Spleen (tissue), 11 donors: ENCODE data around the gene ATP2B2. TPM values are rescaled to one million over a fixed set of nuclear protein-coding genes. Genes with fewer than 3 reads are reported as not detected.

Experiments used
- DNase-seq: peaks from one replicate; pipeline ENCODE4 v3.0.0-alpha.2; 2020
- H3K27ac ChIP-seq, 8 donors: fragments of 200-600 bp; sonication (generic) in 7 of 8; 1 replicate in 4 of 8; 2 replicates in 4 of 8; pipeline versions ENCODE4 v1.5.0 to v1.8.0; 2016 to 2021; ENCODE audit warnings: inconsistent platforms in 4 of 8, mild to moderate bottlenecking in 4 of 8, moderate library complexity in 1 of 8
- H3K27me3 ChIP-seq, 7 donors: fragments of 200-600 bp; sonication (generic) in 6 of 7; replicated peaks in 1 of 7; 1 replicate in 4 of 7; 2 replicates in 3 of 7; pipeline versions ENCODE4 v1.5.0 to v1.8.0; 2016 to 2021; ENCODE audit warnings: inconsistent platforms in 3 of 7, mild to moderate bottlenecking in 1 of 7
- H3K36me3 ChIP-seq, 6 donors: fragments of 200-600 bp; sonication (generic) in 5 of 6; 1 replicate in 4 of 6; 2 replicates in 2 of 6; pipeline versions ENCODE4 v1.5.0 to v1.8.0; 2016 to 2021; ENCODE audit warnings: inconsistent platforms in 2 of 6
- H3K4me1 ChIP-seq, 6 donors: fragments of 200-600 bp; sonication (generic) in 5 of 6; 1 replicate in 3 of 6; 2 replicates in 3 of 6; pipeline versions ENCODE4 v1.5.0 to v1.8.0; 2016 to 2021; ENCODE audit warnings: inconsistent platforms in 3 of 6
- H3K4me3 ChIP-seq, 8 donors: fragments of 200-600 bp; sonication (generic) in 7 of 8; 1 replicate in 4 of 8; 2 replicates in 4 of 8; pipeline versions ENCODE4 v1.5.0 to v1.8.0; 2016 to 2021; ENCODE audit warnings: inconsistent platforms in 4 of 8, mild to moderate bottlenecking in 4 of 8, moderate library complexity in 2 of 8
- H3K9me3 ChIP-seq, 8 donors: fragments of 200-600 bp; sonication (generic) in 7 of 8; 1 replicate in 4 of 8; 2 replicates in 4 of 8; pipeline versions ENCODE4 v1.5.0 to v1.8.0; 2016 to 2021; ENCODE audit warnings: inconsistent platforms in 4 of 8
- CTCF ChIP-seq, 11 experiments: fragments of 200-600 bp in 7 of 11; fragments of 450-650 bp in 4 of 11; sonication (generic) in 4 of 11; IDR thresholded peaks in 8 of 11; conservative IDR thresholded peaks in 3 of 11; 1 replicate in 7 of 11; 2 replicates in 4 of 11; pipeline versions ENCODE4 v1.4.0 to v1.8.0; 2016 to 2021; ENCODE audit warnings: antibody characterized with exemption in 11 of 11, inconsistent platforms in 4 of 11, mild to moderate bottlenecking in 1 of 11
- POLR2A ChIP-seq, 3 donors: fragments of 450-650 bp; IDR thresholded peaks; one replicate each; pipeline ENCODE4 v1.5.1; 2017; ENCODE audit warnings: antibody characterized with exemption in 3 of 3, mild to moderate bottlenecking in 1 of 3
- POLR2AphosphoS5 ChIP-seq, 3 donors: sonication (generic); formaldehyde crosslinking; IDR thresholded peaks; one replicate each; pipeline ENCODE4 v1.5.1; 2017; ENCODE audit warnings: antibody characterized with exemption in 3 of 3
- WGBS, 5 donors: extraction: QIAGEN DNeasy Blood & Tissue Kit in 3 of 5; methylation state at CpG; one replicate each; pipeline versions ENCODE4 v1.1.5 to v1.1.7; 2013 to 2018; 5-methylcytosine and 5-hydroxymethylcytosine counted together
- intact Hi-C: fragments of 100-400 bp; cut with DNase I; formaldehyde crosslinking; loops from one replicate; pipeline ENCODE4 v1.15.0; 2023; ENCODE audit warnings: low total_unique reads
- polyA plus RNA-seq, 3 donors: library from polyadenylated mRNA; stranded (reverse); fragments of 200-250 nt; gene quantifications; one replicate each; pipeline ENCODE4 v1.2.1, GENCODE V29; 2013
- total RNA-seq, 7 donors: library from RNA; depleted of rRNA in 3 of 7; stranded (reverse); fragments of >200 nt in 3 of 7; fragmentation: NEBNext Ultra II Directional in 4 of 7; extraction: Animal tissue kit (Norgen Biotek cat#: 25700) in 4 of 7; gene quantifications; one replicate each; pipeline versions ENCODE4 v1.1.0 to v1.2.1, GENCODE V29; 2016 to 2021
- donor health status: healthy with polysubstance abuse.
- donor health status: DM: no; HTN: no; CAD: no; lungs with moderate emphysema.
- donor health status: DM: no; HTN: no; CAD: no.
- donor health status: Bipolar disorder and iron deficiency.
- donor health status: healthy.
- donor health status: DM: no; HTN: no; CAD: no.
- donor health status: DM: yes; HTN: yes; CAD: no.

The ATP2B2 gene
- total and polyA plus RNA-seq, 10 donors: 0.02 to 1.5 (median 0.24) TPM; not detected in 2

GRCh38 chr3:10467904-10468612, 37.3 kb downstream of the ATP2B2 start:
- DNase-seq: peak; percentile 49
- H3K36me3 ChIP-seq: no peaks in the 10 kb centered on the region
- peaks cover 0 to 3% (median 0%) of the 10 kb centered on the region in 6 donors for H3K4me1 ChIP-seq
- H3K27me3 ChIP-seq: peaks cover 0 to 47% (median 16%) of the 10 kb centered on the region in 7 donors
- 64 to 76% (median 67%) methylated on average over 10 to 11 of the region's 11 CpGs for WGBS, 5 donors
- H3K9me3 ChIP-seq: no peaks in the 10 kb centered on the region
- no peak overlapping the region for H3K4me3 ChIP-seq
- H3K27ac ChIP-seq: no peak overlapping the region
- intact Hi-C loops: no loop called here
- TF ChIP-seq POLR2A (IDR thresholded peaks at IDR 0.05): no peak
- no peak for TF ChIP-seq CTCF (IDR thresholded peaks at IDR 0.05 in 8 of 11, conservative IDR thresholded peaks at IDR 0.05 in 3 of 11)

- 78 to 91% (median 87%) methylated on average over 5 of the region's 5 CpGs for WGBS, 5 donors
Measured at GRCh38 chr3:10467204-10467603, 38.2 kb downstream of the ATP2B2 start.

GRCh38 chr3:10466186-10466585, 39.2 kb downstream of the ATP2B2 start:
- DNase-seq: peak; percentile 27
- H3K36me3 ChIP-seq: no peaks in the 10 kb centered on the region
- H3K4me1 ChIP-seq: peaks cover 0 to 3% (median 0%) of the 10 kb centered on the region in 6 donors
- no peak overlapping the region for H3K4me3 ChIP-seq
- no peaks in the 10 kb centered on the region for H3K9me3 ChIP-seq
- H3K27ac ChIP-seq: no peak overlapping the region
- H3K27me3 ChIP-seq: peaks cover 0 to 33% (median 14%) of the 10 kb centered on the region in 7 donors
- intact Hi-C loops: no loop called here
- no peak for TF ChIP-seq POLR2AphosphoS5 (IDR thresholded peaks at IDR 0.05)
- TF ChIP-seq CTCF (IDR thresholded peaks at IDR 0.05 in 8 of 11, conservative IDR thresholded peaks at IDR 0.05 in 3 of 11): no peak
- no peak for TF ChIP-seq POLR2A (IDR thresholded peaks at IDR 0.05)
- WGBS, 5 donors: 71 to 85% (median 80%) methylated on average over 5 of the region's 5 CpGs

More at GRCh38 chr3:10467204-10467603, 38.2 kb downstream of the ATP2B2 start:
- peak; percentile 46 for DNase-seq
- TF ChIP-seq POLR2A (IDR thresholded peaks at IDR 0.05) (no peak), CTCF (IDR thresholded peaks at IDR 0.05 in 8 of 11, conservative IDR thresholded peaks at IDR 0.05 in 3 of 11) (no peak), POLR2AphosphoS5 (IDR thresholded peaks at IDR 0.05) (no peak)
- no peaks in the 10 kb centered on the region for H3K9me3 ChIP-seq
- intact Hi-C loops: no loop called here
- no peak overlapping the region for H3K27ac ChIP-seq
- no peaks in the 10 kb centered on the region for H3K36me3 ChIP-seq
- no peak overlapping the region for H3K4me3 ChIP-seq
- H3K27me3 ChIP-seq: peaks cover 0 to 40% (median 15%) of the 10 kb centered on the region in 7 donors
- peaks cover 0 to 3% (median 0%) of the 10 kb centered on the region in 6 donors for H3K4me1 ChIP-seq

GRCh38 chr3:10465161-10465560, 40.2 kb downstream of the ATP2B2 start:
- TF ChIP-seq CTCF (IDR thresholded peaks at IDR 0.05 in 8 of 11, conservative IDR thresholded peaks at IDR 0.05 in 3 of 11): no peak
- TF ChIP-seq POLR2AphosphoS5 (IDR thresholded peaks at IDR 0.05): no peak
- intact Hi-C loops: no loop called here
- WGBS, 5 donors: 33 to 73% (median 43%) methylated on average over 1 of the region's 1 CpG

More at GRCh38 chr3:10465161-10465560, 40.2 kb downstream of the ATP2B2 start:
- Histone ChIP-seq H3K4me3 (no peak overlapping the region), H3K9me3 (no peaks in the 10 kb centered on the region), H3K27ac (no peak overlapping the region), H3K4me1 (no peaks in the 10 kb centered on the region), H3K36me3 (no peaks in the 10 kb centered on the region), H3K27me3 (peaks cover 0 to 22% (median 5%) of the 10 kb centered on the region in 7 donors)
- no peak for DNase-seq
